ENCODE measurements around the gene URGCP.
"Not testable (repeated sequence)": the region's sequence is repeated elsewhere in the genome, so short reads cannot be mapped to it uniquely, and the experiment has no call there.

Gene URGCP

DNA sequence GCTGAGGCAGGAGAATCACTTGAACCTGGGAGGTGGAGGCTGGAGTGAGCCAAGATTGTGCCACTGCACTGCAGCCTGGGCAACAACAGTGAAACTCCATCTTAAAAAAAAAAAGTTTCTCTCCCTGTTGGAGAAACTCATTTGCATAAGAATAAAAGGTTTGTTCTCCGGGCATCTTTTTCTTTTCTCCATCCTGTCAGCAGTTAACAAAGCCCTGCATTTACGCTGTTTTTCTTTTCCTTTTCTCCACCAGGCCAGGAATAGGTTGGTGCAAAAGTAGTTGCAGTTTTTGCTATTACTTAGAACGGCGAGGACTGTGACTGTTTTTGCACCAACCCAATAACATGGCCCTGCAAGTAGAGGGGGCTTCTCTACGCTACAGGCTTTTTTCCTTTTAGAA lies 9.5 kb upstream of the URGCP start:
- in situ Hi-C loops (cut with MboI; ENCODE audit: low sequenced_read_pairs) = no loop called here

DNA sequence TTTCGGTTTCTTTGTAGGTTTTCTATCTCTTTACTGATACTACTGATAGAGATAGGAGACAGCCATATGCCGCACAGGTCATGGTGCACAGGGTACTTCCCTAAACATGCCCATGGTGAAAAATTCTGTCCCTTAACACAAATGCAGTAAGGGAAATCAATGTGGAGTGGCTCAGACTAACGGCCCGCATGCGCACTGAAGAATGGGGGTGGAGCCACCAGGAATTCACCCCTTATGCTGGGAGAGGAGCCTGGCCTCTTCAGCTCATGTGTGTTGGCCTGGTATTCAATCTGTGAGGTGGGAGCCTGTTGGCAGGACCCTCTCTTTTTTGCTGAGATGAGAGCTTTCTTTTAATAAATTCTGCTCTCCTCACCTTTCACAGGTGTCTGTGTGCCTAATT lies 8.4 kb upstream of the URGCP start:
- in situ Hi-C loops (cut with MboI; ENCODE audit: low sequenced_read_pairs) = no loop called here

DNA sequence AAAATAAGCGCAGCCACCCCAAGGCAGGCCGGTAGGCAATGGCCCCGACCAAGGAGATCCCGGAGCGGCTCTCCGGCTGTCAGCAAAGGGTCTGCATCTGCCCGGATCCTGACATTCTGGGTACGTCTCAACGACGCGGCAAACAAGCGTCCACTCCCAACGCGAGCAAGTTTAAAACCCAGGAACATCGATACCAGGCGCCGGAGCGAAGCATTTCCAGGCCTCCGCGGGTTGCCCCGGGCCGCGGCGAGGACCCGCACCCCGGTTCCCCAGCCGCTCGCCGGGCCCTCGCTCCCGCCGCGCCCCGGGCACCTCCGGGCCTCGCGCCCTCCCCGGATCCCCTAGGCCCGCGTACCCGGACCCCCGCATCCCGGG lies 453 bp downstream of the URGCP start:
- in situ Hi-C loops (cut with MboI; ENCODE audit: low sequenced_read_pairs) = no loop called here

DNA sequence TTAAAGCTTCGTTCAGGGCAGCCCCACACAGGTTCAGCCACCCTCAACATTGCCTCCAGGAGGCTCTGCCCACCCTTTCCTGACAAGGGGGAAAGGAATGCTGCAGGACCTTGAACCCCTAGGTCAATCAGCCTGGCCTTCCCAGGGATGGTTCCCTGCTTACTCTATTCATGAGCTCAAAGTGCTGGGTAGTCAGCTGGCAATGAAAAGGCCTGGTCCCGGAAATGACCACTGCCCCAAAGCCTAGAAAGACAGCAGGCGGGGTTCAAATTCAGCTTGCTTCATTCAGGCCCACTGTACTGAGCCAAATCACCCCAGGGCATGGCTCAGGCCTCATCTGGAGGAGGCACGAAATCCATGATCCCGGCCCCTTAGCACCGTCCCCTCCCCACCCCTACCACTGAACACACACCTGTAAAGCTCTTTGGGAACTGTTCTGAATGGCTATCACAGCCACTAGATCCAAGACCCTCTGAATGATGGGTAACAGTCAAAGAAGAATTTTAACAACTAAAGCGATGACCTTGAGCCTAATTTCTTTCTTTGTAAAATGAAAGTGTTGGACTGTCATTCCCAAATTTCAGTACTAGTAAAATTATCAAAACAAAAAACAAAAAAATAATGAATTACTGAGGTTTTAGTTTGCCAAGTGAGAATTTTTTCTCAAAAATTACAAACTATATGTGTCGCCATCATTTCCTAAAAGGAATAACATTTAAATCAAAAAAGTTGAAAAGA lies 1.0 kb downstream of the URGCP start:
- in situ Hi-C loops (cut with MboI; ENCODE audit: low sequenced_read_pairs) = no loop called here

DNA sequence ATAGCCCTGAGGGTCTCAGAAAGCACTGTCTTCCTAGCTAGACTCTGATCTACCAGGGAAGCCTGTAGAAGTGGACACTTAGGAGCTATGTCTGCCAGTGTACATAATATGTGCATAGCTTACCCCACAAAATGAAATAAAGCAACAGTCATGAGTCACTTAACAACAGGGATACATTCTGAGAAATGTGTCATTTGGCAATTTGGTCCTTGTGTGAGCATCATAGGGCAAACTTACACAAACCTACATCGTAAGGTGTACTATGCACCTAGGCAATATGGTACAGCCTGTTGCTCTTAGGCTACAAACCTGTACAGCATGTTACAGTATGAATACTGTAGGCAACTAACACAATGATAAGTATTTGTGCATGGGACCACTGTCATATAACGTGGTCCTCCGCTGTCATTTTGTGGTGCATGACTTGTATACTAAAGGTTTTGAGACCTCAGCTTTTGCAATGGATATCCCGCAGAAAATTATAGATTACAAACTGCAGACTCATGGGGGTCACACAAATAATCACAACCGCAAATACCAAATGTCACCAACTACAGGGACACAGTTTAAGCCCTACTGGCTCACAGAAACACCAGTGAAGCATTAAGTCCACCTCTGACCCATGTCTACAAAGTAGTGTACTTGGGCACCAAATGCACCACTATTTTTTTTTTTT lies 1.7 kb downstream of the URGCP start:
- in situ Hi-C loops (cut with MboI; ENCODE audit: low sequenced_read_pairs) = no loop called here

DNA sequence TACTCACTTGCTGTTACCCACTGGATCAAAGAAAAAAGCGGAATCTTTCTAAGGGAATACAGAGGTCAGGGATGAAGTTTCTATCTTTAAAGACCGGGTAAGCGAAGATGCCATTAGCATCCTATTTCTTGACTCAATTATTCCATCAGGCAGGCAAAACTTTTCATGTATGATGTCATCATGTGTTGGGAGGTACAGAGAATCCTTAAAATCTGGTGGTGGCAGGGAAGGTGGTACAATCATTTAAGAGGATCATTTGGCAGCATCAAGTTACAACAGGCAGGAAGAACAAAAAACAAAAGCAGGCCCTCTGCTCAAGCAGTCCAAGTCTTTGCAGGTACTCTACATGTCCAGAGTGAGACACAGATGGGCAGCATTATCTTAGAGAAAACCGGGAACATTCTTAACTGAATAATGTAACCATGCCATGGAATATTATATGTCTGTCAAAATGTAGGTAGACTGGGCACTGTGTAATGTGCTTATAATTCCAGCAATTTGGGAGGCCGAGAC lies 3.8 kb downstream of the URGCP start:
- in situ Hi-C loops (cut with MboI; ENCODE audit: low sequenced_read_pairs) = no loop called here

DNA sequence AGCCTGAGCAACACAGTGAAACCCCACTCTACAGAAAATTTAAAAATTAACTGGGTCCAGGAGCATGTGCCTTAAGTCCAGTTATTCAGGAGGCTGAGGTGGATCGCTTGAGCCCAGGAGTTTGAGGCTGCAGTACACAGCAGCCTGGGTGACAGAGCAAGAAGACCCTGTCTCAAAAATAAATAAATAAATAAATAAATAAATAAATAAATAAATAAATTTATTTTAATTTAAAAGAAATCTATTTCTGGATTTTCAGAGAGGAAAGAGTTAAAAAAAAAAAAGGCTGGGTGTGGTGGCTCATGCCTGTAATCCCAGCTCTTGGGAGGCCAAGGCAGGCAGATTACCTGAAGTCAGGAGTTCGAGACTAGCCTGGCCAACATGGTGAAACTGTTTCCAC lies 7.8 kb downstream of the URGCP start:
- in situ Hi-C loops (cut with MboI; ENCODE audit: low sequenced_read_pairs) = not testable (repeated sequence)

DNA sequence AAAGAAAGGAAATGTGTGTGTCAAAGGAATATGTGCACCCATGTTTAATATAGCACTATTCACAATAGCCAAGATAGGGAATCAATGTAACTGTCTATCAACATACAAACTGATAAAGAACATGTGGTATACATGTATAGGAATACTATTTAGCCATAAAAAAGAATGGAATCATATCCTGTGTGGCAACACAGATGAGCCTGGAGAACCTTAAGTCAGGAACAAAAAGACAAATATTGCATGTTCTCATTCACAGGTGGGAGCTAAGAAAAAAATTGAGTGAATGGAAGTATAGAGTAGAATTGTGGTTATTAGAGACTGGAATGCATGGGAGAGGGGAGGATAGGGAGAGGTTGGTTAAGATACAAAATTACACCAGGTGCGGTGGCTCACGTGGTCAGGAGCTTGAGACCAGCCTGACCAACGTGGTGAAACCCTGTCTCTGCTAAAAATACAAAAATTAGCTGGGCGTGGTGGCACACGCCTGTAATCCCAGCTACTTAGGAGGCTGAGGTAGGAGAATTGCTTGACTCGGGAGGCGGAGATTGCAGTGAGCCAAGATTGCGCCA lies 10.5 kb downstream of the URGCP start:
- in situ Hi-C loops (cut with MboI; ENCODE audit: low sequenced_read_pairs) = no loop called here

DNA sequence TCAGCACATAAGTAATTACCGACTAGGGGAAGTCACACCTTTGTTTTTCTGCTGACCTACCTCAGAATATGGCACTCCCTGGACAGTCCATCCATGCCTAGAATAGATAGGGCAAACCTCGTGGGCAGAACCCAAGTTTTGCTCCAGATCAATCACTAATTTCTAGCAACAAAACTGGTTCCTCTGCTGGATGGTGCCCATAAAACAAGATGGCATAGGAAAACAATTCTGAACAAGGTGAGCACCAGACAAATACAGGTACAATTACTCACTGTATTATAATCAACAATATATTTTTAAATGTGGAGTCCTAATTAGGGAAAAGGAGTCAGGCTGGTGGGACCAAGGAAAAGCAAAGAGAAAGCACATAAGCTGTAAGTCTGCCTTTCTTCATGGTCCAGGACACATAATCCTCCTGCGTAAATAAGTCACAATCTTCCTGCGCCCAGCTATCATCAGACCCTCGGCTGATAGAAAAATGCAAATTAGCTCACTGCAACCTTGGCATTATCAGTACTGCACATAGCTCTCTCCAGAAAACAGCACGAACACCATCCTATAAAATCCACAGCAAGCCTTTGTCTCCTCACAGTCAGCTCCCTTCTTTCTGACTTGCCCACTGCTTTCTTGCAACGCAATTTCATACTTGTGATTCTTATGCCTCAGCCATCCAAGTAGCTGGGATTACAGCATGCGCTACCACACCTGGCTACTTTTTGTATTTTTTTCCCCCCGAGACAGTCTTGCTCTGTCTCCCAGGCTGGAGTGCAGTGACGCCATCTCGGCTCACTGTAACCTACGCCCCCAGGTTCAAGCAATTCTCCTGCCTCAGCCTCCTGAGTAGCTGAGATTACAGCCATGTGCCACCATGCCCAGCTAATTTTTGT lies 15.1 kb downstream of the URGCP start:
- in situ Hi-C loops (cut with MboI; ENCODE audit: low sequenced_read_pairs) = no loop called here

DNA sequence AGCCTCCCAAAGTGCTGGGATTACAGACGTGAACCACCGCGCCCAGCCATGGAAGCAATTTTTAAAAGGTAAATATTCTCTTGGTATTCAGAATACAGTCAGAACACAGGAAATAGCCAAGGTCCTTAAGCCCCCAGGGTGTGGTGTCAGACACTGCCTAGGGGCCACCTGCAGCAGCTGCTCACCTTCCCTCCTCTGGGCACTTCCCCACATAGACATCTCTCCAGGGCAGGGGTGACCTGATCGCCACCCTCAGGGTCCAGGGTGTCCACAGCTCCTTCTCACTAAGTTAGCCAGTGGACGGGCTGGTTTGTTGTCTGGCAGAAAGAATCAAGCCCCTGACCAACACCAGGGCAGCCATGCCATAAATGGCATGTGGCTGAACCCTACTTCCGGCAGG lies 15.9 kb downstream of the URGCP start:
- in situ Hi-C loops (cut with MboI; ENCODE audit: low sequenced_read_pairs) = no loop called here

DNA sequence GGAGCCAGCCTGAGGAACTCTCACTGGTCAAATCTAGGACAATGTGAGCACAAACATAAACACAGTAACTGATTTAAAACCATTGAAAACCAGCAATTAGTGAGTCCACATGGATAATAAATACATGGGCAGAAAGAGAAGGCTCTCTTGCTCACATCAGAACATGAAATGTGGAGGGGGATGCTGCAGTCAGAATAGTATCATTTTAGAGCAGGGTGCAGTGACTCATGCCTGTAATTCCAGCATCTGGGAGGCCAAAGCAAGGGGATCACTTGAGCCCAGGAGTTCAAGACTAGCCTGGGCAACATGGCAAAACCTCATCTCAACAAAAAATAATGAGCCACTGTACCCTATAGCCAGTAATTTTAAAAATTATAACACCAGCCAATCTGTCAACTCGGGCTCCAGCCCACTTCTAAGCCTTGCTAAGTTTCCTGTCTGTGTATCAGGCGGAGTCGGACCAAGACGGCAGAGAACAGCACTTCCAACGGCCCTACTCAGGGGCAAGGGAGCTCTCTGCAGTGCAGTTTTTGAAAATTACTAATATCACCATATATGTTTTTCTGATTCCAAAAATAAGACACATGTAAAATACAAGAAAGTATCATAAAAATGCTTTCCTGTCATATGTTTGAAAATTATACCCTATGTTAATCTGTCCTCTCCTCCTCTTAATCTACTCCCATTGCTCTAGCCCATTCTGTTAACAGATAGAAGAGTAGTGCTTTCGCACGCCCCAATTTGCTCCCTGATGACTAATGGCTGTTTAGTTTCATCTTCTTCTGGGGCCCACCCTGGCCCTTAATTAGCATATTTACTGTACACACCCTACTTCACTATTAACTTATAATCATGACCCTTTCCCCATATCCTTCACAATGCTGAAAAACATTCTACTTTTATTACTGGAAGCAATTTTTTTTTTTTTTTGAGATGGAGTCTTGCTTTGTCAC lies 17.1 kb downstream of the URGCP start:
- in situ Hi-C loops (cut with MboI; ENCODE audit: low sequenced_read_pairs) = no loop called here

DNA sequence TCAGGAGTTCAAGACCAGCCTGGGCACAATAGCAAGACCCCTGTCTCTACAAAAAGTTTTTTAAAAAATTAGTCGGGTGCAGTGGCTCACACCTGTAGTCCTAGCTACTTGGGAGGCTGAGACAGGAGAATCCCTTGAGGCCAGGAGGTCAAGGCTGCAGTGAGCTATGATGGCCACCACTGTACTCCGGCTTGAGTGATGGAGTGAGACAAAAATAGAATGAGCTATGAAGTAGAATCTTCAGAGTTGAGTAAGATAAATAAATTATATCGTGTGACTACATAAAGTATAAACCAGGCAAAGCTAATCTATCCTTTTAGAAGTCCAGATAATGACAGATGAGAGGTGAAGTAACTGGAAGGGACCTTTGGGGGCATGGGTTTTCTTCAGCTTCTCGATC lies 21.8 kb downstream of the URGCP start:
- in situ Hi-C loops (cut with MboI; ENCODE audit: low sequenced_read_pairs) = no loop called here

DNA sequence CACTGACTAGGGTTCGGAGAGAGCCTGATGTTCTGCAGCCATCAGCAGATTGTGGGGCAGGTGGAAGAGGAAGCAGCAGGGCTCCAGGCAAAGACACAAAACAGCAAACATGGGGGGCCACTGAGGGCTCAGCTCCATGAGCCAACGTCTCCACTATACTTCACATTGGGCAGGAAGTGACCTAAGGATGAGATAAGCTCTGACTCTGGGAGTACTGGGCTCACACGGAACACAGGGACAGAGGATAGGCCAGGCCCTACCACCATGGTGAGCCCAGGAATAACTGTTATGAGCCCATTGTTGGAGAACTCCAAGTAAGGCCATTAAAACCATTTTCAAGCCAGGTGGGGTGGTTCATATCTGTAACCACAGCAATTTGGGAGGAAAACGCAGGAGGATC lies 22.2 kb downstream of the URGCP start:
- in situ Hi-C loops (cut with MboI; ENCODE audit: low sequenced_read_pairs) = no loop called here

DNA sequence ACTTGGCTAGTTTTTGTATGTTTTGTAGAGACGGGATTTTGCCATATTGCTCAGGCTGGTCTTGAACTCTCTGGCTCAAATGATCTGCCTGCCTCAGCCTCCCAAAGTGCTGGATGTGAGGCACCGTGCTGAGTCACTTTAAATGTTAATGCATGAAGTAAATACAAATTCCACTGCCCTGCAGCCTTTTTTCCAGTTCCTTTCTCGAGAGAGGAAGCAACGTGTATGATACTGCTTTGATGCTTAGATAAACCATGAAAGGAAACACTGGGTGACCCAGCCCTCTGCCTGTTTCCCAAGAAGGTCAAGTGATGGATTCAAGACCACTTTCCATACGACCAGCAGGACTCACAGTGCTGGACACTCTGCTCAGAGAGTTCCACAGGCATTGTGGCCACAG lies 25.8 kb downstream of the URGCP start:
- in situ Hi-C loops (cut with MboI; ENCODE audit: low sequenced_read_pairs) = no loop called here

DNA sequence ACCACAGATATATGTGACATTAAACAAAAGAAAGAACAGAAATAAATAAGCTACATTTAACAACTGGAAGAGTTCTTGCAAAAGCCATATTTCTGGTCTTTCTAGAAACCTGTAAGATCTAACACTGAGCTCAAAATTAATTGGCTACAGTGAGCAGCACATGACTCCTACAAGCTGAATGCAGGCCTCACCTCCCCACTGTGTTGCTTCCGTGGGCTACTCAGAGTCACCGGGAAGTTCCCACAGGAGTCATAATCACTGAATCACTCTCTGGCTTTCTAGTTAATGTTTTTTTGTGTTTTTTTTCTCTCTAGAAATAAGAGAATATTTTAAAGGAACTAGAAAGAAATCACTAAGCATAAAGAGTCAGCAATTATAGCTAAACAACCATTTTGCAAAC lies 26.9 kb downstream of the URGCP start:
- in situ Hi-C loops (cut with MboI; ENCODE audit: low sequenced_read_pairs) = no loop called here

DNA sequence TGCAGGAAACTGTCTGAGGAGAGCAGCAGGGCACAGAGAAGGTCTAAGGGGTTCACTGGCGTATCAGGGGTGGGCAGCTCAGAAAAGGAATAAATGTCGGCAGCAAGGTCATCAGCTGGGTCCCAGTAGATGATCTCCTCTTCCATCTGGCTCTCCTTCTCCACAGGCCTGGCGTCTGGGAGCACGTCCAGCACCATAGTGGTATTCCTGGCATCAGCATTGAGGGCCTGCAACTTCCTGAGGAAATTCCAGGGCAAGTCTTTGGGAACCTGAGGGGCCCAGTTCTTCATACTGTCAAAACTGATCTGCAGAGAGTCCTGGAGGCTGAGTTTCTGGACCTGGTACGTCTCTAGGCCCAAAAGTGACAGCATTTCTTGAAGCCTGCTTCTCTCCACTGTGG lies 27.5 kb downstream of the URGCP start:
- in situ Hi-C loops (cut with MboI; ENCODE audit: low sequenced_read_pairs) = no loop called here

DNA sequence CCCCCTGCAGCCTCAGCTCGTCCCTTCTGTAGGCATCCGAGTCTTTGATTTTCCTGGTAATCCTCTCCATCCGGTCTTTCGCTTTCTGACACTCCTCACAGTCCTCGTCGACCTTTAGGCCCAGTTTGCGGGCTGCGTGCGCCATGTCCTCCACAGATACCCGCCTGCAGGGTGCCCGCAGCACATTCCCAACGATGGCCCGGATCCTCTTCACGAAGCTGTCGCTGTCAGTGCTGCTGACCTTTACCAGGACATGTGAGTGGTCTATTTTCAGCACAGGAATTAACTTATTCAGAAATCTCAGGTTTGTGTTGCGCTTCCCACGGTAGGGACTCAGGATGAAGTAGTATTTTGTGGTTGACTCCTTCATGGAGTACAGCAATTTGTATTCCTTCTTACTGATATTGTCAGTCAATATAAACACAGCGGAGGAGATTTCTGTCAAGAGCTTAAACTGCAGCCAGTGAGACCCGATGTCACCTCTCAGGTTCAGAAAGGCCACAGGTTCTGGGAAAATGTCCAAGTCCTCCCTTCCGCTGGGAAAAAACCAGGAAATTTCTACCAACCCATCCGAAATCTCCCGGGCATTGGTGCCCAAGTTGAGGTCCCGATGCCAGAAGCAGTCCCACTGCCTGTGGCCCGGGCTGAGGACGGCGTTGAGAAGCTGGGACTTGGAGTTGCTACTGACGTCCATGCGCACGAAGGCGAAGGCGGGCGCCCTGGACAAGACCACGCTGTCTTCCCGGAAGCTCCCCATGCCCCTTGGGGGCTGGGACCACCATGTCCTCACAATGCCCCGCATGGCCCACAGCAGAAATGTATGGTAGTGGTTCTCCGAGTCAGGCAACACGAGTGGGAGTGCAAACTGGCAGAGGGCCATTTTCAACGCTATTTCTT lies 28.2 kb downstream of the URGCP start:
- in situ Hi-C loops (cut with MboI; ENCODE audit: low sequenced_read_pairs) = no loop called here

DNA sequence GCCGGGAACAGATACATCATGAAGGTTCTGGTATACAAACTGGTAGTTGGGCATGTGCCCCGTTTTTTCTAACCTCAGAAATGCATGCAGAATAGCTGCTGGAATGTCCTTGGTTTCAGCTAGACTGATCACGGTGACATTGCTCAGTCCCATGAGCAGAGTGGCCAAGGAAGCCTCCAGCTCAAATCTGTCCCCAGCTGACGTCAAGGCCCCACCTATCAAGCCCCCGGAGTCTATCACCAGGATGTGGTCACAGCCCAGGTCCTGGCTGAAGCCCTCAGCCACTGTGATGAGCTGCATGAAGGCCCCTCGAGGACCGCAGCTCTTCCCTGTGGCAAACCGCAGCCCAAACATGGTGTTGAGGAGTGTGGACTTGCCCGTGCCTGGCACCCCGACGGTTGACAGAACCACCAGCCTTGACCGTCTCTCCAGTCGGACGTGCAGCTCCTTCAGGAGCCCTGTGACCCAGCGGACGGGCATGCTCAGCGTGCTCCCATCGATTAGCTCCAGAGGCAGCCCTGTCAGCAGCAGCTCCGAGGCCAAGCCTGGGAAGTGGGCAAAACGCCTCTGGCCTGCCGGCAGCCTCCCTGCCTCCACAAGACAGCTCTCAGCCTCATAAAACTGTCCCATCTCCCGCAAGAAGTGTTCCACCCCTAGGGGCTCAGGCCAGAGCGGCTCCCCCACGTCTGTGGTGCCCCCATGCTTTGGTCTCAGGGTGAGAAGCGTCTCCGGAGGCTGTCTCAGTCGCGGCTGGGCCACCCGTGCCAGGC lies 29.2 kb downstream of the URGCP start:
- in situ Hi-C loops (cut with MboI; ENCODE audit: low sequenced_read_pairs) = no loop called here
